Activated T-helper 1 cell treated with Interleukin-2 at 50 U/mL for 16 hours (primary cell): Measurements from ENCODE around the gene CARM1.

Experiments used
- DNase-seq: peaks from one replicate; pipeline ENCODE4 v3.0.0-alpha.2; 2020; ENCODE audit warnings: low read depth

The CARM1 gene

GRCh38 chr19:10907925-10908324, 36.6 kb downstream of the CARM1 start:
- DNase-seq = no peak

GRCh38 chr19:10908380-10908960, 37.1 kb downstream of the CARM1 start:
- no peak for DNase-seq

- DNase-seq = no peak
Measured at GRCh38 chr19:10911579-10912363, 40.4 kb downstream of the CARM1 start.

- no peak for DNase-seq
Measured at GRCh38 chr19:10912619-10913018, 41.3 kb downstream of the CARM1 start.

- no peak for DNase-seq
Measured at GRCh38 chr19:10913716-10914340, 42.5 kb downstream of the CARM1 start.

- DNase-seq = no peak
Measured at GRCh38 chr19:10915130-10916091, 44.1 kb downstream of the CARM1 start.

GRCh38 chr19:10916602-10917001, 45.2 kb downstream of the CARM1 start:
- DNase-seq = no peak

- DNase-seq = no peak
Measured at GRCh38 chr19:10918359-10918758, 47.0 kb downstream of the CARM1 start.

GRCh38 chr19:10919352-10920287, 48.3 kb downstream of the CARM1 start:
- no peak for DNase-seq

- no peak for DNase-seq
Measured at GRCh38 chr19:10920288-10920655, 48.9 kb downstream of the CARM1 start.

GRCh38 chr19:10920781-10921180, 49.4 kb downstream of the CARM1 start:
- no peak for DNase-seq

- no peak for DNase-seq
Measured at GRCh38 chr19:10921199-10921909, 50.0 kb downstream of the CARM1 start.

GRCh38 chr19:10921910-10922637, 50.7 kb downstream of the CARM1 start:
- DNase-seq = no peak

- no peak for DNase-seq
Measured at GRCh38 chr19:10922638-10923014, 51.3 kb downstream of the CARM1 start.

- no peak for DNase-seq
Measured at GRCh38 chr19:10923260-10924112, 52.1 kb downstream of the CARM1 start.

GRCh38 chr19:10924597-10924996, 53.2 kb downstream of the CARM1 start:
- DNase-seq = no peak

GRCh38 chr19:10927730-10928562, 56.6 kb downstream of the CARM1 start:
- DNase-seq = no peak
